Stimulated activated CD4-positive, alpha-beta T cell treated with anti-CD3 and anti-CD28 coated beads, Interleukin-2, amount 100 ng/mL, for 24 hours (primary cell): ENCODE results near the gene INPP4B.
A peak's percentile ranks its signal among the peaks of the same experiment; 100 is the strongest.

Experiments
- DNase-seq, 2 donors: peaks; one replicate each; pipeline ENCODE4 v3.0.0-alpha.2; 2020

INPP4B gene

DNA sequence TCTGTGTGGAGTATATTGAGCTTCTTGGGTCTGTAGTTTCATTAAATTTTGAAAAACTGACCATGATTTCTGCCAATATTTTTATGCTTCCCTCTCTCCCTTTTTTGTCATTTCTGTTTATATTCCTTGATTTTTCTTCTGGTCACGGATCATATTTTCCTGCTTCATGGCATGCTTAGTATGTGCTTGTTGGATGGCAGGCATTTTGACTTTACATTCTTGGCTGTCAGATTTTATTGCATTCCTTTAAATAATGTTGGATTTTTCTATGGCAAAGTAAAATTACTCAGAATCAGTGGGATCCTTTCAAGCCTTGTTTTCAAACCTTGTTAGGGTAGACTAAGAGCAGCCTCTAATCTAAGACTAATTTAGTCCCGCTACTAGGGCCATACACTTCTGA is 677.9 kb downstream of the INPP4B start:
- no peak for DNase-seq

DNA sequence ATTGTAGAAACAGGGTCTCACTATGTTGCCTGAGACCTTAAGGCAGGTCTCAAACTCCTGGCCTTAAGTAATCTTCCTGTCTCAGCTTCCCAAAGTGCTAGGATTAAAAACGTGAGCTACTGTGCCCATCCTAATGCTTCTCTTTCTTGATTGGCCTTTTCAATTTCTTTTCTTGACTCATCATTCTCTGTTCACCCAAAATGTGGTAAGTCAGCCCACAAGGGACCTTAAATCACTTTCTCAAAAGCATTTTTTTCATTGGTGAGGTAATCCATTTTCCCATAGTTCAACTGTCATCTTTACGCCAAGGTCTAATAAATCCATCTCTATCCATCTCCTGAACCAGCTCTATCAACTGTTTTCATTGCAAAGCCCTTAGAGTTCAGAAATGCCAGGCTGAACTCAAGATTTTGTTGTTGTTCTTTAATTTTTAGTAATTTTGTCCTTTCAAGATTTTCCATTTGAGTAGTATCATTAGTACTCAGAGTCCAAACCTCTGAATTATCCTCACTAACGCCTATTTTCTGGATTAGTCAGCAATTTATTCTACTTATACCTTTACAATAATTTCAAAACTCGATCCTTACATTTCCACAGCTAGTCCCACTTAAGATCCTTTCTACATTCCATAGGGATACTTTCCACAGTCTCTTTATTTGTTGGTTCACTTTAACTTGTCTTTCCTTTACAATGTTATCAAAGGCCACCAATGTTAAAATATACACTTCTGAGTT is 681.2 kb downstream of the INPP4B start:
- DNase-seq, result no peak

DNA sequence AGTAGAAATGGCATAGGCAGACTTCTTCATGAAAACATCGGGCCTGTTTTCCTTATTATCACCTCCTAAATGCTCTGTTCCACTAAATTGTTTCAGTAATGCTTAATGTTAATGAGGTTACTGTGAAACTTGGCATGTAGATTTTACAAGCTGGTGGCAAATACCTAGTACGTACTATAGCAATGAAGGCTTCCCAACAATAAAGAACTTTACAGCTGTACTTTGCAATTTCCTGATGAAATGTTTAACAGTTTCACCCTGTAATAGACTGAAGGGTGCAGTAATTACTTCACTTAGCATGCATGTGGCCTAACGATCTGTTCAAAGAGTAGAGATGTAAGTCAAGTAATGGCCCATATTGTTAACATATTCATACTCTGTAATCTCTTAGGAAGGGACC is 685.0 kb downstream of the INPP4B start:
- DNase-seq, result no peak

DNA sequence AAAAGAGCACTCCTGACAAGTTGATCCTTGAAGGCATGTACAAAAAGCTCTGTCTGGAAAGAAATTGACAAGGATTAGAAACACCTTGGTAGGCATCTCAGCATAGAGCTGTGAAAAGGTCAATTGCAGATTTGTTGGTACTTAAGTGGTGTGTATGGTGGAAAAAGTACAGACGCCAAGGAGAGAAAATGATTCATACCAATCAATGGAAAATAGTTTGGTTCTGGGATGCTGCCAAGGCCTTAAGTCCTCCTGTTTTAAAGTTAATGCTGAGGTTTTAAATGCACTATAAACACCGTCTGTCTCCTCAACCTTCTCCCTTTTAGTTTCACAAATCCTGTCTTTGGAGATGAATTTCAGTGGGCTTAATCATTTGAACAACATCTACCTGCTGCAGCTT is 685.6 kb downstream of the INPP4B start:
- no peak for DNase-seq

DNA sequence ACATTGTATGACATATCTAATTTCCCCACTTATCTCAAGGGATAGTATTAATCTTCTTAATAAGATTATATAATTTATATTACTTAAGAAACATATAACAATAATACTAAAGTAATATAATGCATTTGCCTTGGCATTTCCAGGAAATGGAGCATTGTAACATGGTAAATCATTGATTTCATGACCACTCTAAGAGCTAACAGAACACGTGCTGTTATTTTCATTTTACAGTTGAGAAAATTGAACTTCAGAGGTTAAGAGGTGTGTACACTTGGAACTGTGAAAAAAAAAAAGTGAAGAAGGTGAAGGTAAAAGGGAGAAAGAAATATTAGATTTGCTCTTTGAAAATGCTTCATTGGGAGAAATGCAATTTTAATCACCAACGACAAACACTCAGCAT is 687.1 kb downstream of the INPP4B start:
- no peak for DNase-seq

DNA sequence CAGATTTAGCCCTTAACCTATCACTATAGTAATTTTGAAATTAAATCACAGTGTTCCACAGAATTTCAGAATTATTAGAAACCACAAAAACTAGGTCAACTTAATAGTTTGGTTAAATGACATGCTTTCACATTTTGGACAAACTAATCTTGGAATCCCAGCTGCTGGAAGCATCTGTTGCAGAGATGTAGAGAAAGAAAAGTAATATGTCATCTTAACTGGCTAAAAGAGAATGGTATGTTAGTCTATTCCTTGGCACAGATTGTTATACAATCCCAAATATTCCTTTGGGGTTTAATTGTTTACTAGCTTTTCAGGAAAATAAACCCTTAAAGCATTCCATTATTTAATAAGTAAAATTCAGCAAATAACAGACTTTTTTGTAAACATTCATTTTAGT is 689.8 kb downstream of the INPP4B start:
- DNase-seq, result no peak

DNA sequence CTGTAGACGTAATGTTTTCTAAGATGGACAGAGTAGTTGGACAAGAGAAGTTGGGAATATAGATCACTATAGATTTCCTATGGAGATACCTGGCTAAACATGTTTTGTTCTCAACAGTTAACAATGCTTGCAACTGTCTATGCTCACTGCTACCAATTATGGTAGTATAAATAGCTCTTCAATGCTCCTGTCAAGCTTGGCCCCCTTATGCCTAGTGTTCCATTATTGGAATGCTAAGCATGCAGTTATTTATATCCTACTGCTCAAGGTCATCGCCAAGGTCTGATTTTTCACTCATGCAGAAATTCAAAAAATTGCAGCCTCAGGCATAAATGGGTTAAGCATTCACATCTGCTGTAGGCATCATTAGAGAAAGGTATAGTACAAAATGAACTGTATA is 690.8 kb downstream of the INPP4B start:
- no peak for DNase-seq

DNA sequence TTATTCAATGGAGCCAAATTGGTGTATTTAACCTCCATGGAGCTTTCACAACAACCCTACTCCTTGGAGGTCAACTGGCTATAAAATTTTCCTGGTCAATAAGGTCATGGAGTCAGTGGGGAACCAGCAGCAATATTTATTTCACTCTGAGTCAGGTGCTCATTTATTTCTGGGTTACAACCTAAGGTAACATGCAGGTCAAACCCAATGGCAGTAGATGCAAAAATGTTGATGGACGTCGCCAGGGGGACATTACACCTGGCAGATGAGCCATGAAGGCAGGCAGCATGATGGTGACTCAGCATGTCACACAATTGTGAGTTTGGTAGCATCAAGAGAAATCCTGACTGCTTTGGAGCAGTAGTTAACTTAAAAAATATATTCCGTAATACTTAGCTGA is 695.6 kb downstream of the INPP4B start:
- DNase-seq, result no peak

DNA sequence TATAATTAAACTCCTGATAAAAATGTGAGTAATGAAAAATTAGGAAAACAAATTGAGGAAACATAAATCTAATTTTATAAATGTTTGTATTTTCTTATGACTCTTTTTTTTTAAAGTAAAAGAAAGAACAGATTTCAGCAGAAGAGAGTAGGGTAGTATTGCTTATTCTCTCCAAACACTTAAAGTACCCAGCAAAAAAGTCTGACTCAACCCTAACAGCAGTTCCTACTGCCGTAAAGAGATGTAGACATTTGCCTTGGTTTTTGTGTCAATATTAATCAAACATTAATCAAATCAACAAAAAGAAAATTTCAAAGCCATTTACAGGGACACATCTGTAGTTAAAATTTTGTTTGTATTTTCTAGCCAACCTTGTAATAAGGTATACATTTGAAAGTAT is 701.3 kb downstream of the INPP4B start:
- DNase-seq, result no peak

DNA sequence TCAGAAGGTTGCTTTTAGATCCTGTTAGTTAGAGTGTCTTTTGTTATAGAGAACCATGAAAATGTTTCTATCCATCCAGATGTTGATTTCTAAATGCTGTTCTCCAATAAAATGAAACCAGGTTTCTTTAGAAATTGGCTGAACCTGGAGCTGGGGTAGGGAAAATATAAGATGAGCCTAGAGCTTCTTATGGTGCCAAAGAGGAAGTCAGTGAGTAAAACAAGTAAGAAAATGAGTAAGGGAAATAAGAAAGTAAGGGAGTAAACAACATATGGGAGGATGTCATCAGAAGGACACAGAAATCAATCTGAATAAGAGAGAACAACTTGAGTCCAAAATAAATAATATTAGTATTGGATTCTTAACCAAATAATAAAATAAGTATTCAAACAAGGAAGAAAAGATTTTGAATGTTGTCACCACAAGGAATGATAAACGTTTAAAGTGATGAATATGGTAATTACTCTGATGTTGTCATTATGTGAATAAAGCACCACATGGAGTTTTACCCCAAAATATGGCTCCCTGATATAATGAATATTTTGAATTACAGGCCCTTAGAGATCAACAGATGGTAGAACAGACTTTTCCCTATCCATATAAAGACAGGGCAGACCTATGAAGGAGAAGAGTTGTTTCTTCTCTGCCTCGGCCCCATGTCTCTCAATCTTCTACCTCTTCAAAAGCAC is 703.6 kb downstream of the INPP4B start:
- no peak for DNase-seq

DNA sequence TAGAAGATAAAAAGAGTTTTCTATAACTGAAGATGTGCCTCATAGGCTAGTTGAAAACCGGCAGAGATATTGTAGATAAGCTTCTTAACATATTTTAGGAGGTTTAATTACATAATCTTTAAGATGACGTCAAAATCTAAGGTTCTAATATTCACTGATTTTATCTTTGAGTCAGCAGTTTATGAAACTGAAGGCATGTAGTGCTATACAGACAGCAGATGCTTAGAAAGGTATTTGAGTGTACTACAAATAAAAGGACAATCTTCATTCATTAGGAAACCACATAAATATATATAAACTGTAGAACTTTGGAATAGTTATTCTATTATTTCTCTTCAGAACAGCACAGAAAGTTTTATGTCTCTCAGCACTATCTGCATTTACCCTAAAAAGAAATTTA is 704.9 kb downstream of the INPP4B start:
- no peak for DNase-seq

DNA sequence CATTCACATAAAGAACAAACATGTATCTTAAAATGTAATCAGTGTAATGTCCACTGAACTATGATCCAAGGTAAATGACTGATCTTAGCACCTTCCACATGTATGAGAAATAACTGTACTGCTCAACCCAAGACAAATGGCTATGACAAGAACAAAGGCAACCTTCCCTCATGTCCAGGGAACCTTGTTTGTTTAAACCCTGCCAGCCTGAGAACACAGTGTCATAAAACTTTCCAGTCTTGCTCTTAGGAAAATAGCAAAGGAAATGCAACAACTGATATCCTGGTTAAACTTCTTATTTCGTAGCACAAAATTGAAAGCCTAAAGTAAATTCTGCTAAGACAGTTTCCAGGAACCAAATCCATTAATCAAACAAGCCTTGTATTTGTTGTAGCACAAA is 715.4 kb downstream of the INPP4B start:
- DNase-seq, result no peak

DNA sequence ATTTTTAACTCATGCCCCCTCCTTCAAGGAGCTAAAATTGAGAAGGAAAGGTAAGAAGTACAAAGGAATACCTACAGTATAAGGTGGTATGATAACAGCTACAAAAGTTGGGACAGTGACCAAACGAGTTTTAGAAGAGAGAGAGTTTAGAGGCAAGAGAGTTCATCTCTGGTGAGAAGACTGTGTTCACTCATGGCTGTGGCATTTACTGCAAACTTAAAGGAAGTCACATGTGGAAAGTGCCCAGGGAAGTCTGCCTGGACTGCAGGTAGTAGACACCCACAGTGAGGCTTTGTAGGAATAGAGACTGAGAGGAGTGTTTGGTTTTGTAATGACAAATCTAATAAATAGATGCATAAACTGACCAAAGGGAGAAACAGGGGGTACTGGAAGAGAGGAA is 716.2 kb downstream of the INPP4B start:
- DNase-seq, result no peak

DNA sequence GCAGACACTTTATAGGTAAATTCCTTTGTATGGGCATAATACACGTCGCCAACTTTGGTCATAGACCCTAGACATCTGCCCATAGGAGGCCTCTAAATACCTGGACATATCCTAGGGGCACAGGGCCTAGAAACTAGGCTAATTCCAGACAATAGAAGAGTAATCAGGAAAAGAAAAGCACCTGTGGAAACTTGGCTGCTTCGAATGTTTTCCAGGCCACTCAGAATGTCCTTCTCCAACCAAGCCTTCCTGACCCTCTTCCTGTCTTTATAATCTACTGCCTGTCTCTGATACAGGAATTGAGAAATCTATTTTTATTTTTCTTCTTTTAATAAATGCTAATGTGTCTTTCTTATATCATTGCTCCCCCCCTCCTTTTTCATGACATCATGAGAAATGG is 716.6 kb downstream of the INPP4B start:
- DNase-seq, result no peak

DNA sequence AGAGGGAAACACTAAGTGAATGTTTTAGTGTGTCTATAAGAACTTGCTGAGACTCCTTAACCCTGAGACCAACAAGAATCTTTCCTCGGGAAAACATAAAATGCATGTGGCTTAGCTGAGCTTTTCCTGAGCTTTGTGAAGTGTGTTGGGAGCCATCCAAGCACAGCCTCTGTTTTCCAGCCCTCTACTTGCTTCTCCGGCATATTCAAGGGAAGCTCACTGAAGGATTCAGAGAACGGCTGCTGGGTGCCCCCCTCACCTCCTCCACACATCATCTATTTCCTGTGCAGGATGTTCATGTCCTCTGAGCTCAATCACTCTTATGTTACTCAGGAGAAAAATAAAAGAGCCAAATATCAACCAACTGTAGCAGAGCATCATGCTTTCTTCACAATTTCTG is 717.6 kb downstream of the INPP4B start:
- no peak for DNase-seq

DNA sequence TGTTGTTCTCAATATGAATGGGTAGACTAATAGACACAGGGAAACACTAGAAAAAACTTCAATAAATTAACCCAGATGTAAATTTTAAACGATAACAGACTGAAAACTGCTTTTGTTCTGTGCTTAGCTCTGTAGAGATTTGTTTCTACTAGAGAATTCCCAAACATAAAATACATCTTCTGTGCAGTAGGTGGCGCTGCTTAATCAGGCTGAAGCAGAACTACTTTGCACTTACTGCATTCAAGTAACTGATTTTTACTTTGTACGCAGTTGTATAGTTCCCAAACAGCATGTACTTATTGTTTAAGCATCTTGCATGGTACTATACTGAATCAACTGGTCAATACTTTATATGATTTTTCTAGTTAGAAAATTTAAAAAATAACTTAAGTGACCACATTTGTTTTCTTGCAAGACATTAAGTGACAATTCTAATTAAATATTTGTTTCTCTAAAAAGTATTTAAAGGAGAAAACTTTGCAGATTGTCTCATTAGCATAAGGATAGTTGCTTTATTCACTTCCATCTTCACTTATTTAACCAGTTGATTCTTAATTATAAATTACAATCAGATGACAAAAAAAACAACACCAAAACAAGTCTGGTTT is 719.1 kb downstream of the INPP4B start:
- DNase-seq, result peak; percentile 54 to 69

DNA sequence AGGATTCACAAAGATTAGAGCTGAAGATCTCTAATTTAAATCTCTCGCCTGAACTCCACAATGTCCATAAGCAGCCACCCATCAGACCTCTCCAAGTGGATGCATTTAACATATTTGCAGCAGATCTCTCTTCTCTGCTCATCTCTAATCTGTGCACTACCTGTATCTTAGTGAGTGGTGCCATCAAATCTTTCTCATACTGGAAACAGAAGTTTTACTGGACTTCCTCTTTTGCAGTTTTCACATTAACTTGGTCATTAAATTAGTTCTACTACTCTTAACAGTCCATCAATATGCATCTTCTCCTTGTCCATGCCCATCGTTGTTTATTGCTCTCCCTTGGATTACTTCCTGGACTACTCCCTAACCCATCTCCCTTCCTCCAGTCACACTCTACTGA is 721.2 kb downstream of the INPP4B start:
- DNase-seq, result no peak

DNA sequence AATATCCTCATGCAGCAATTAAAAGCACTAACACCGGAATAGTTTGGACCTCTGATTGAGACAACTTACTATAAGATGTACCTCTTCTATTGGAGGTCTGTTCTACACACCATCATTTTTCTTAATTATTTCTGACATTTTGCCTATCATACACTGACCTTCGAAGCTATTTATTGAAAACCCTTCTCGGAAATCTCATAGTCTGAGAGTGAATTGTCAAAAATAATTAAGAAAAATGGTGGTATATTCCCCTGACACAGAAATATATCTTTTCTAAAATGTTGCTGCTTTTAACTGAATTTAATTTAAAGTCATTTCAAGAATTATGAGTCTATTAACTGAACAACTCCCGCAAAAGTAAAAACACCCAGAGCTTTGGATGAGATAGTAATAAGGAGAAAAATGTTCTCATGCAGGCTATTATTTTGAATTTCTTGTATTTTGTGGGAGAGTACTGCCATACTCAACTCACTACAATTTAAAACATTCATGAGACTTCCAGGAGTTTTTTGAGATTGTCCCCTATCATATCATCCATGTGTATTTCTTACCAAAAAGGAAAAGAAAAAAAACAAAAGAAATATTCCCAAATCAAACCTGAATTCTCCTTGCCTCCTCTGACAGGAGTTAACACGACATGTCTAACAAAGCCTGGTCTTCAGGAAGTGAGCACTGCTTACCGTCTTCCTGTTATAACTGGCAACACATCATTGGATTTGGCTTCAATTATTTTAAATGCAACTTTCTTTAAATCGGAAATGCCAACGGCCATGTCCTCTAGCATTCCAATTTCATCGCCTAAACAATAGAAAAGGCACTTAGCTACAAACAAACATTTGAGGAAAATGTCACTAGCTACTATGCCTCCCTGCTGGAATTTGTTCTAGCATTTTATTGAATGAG is 724.4 kb downstream of the INPP4B start:
- no peak for DNase-seq

DNA sequence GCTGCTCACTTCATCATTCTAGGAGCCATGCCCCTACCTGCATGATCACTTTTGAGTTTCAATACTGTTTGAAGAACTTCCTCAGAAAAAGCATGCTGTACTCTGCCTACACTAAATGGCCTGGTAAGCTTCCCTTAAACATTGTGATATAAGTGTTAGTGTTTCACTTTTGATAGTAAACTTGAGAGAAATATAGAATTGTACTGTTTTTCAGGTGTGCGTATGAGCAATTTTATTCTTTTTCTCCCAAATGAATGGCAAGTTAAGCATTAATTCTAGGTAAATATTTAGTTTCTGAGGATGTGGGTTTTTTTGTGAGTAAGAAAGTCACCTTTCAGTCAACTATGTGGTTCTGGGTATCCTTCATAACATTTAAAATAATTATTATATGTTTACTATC is 725.2 kb downstream of the INPP4B start:
- no peak for DNase-seq

DNA sequence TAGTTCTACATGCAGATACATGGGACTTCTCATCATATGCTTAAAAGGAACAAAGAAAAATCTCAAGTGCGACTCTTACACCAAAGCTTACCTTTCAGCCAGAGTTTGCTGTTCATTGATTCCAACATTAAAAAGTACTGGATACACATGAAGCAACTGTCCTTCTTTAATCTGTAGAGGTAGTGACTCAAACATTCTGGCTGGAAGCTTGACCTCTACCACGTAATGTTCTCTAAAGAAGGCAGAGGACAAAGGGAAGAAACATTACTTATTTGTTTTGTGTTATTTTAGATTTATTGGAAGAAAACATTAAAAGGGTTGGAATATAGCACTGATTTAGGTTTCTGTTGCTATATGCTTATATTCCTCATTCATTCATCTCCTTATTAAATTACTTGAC is 733.6 kb downstream of the INPP4B start:
- DNase-seq, result no peak

DNA sequence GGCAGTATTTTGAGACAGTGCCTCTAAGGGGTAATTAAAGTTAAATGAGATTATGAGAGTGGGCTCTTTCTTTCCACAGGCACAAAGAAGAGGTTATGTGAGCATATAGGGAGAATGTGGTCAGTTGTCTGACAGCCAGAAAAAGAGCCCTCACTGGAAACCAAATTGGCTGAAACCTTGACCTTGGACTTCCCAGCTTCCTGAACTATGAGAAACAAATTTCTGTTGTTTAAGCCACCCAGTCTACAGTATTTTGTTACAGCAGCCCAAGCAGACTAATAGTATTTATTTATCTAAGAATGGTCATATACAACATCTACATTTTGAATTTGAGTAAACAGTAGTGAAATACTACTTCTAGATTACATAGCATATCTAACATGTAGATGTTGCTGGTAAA is 736.0 kb downstream of the INPP4B start:
- no peak for DNase-seq

DNA sequence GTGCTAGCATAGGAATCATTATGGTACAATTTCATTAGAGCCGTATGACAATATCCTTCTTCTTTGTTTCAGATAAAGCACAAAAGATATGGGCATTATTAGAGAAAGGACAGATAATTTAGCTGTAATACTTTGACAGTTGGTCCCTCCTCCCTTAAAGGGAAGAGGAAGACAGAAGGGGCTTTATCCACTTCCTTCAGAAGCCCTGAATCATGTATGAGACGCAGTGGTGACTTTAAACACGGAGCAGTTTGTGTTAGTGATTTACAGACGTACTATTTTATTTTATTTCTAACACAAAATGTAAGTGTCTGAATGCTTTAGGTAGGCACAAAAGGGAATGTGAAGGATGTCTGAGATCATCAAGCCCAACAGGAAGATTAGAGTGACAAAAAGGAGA is 742.1 kb downstream of the INPP4B start:
- DNase-seq, result no peak

DNA sequence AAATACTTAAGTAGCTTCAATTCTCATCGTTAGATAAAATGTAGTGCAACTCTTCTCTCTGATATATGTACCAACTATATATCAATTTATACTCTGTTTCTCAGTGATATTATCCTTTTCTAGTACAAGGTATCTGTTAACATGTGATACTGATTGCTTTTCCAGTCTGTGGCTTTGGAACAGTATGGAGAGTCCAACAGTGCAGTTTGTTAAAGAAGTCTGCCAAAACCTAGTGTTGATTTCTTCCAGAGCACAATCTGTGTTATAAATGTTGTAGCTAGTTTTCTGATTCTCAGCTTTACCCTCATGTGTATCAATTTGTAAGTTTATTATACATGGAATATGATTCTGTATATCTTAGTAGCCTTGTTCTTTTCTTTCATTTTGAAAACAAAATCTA is 744.7 kb downstream of the INPP4B start:
- no peak for DNase-seq
